ENCODE data around the gene PDIA6. TPM values are rescaled to one million over a fixed set of nuclear protein-coding genes. Genes with fewer than 3 reads are reported as not detected.

Gene PDIA6
- total RNA-seq, 5 donors from 2014 or later (not counting 1 experiment from before 2014, with no cell fraction given) = 32.6 to 72.3 (median 50.9) TPM

- no peaks in the 10 kb centered on the region for H3K4me1 ChIP-seq (ENCODE audit: control insufficient read depth in 1 of 2, extremely low read depth in 1 of 2, insufficient read depth in 2 of 2, low read length in 2 of 2)
- Mint-ChIP-seq H3K36me3 (no peaks in the 10 kb centered on the region), H3K4me3 (no peak overlapping the region), H3K4me1 (peaks cover 0 to 4% (median 0%) of the 10 kb centered on the region in 3 donors), H3K27ac (no peak overlapping the region), H3K27me3 (peaks cover 4% of the 10 kb centered on the region in 2 donors), H3K9me3 (no peaks in the 10 kb centered on the region)
- H3K27ac ChIP-seq (ENCODE audit: low read length) = no peak overlapping the region
- no peak for ATAC-seq (replicated peaks in 1 of 4)
- no peak for DNase-seq
- H3K36me3 ChIP-seq (ENCODE audit: control insufficient read depth in 2 of 2, extremely low read depth in 1 of 2, insufficient read depth in 1 of 2, low read length in 1 of 2) = no peaks in the 10 kb centered on the region
- peaks cover 0 to 25% of the 10 kb centered on the region in 2 experiments for H3K27me3 ChIP-seq (replicated peaks in 1 of 2; ENCODE audit: control insufficient read depth in 2 of 2, extremely low read depth in 1 of 2, insufficient read depth in 2 of 2, low read length in 1 of 2)
- ChIA-PET POLR2A (no interaction called here), CTCF (interaction anchor here in 1 of 2 donors (0.7 kb wide), 1 partner anchor 457 kb away, joined by 5 read pairs; no protein-coding TSS in a partner anchor)
- no peak overlapping the region for H3K4me3 ChIP-seq (ENCODE audit: control insufficient read depth in 1 of 2, extremely low read depth in 1 of 2, low read length in 1 of 2)
- 72% methylated on average over 6 of the region's 9 CpGs for WGBS (ENCODE audit: insufficient coverage)
- no peaks in the 10 kb centered on the region for H3K9me3 ChIP-seq
Measured at GRCh38 chr2:10761591-10761990, 51.0 kb downstream of the PDIA6 start.

- no peaks in the 10 kb centered on the region for H3K36me3 Mint-ChIP-seq
- peaks cover 0 to 4% (median 0%) of the 10 kb centered on the region in 3 donors for H3K4me1 Mint-ChIP-seq
- H3K9me3 Mint-ChIP-seq = no peaks in the 10 kb centered on the region
- Histone ChIP-seq H3K4me1 (ENCODE audit: control insufficient read depth in 1 of 2, extremely low read depth in 1 of 2, insufficient read depth in 2 of 2, low read length in 2 of 2) (no peaks in the 10 kb centered on the region), H3K36me3 (ENCODE audit: control insufficient read depth in 2 of 2, extremely low read depth in 1 of 2, insufficient read depth in 1 of 2, low read length in 1 of 2) (no peaks in the 10 kb centered on the region), H3K27ac (ENCODE audit: low read length) (no peak overlapping the region), H3K4me3 (ENCODE audit: control insufficient read depth in 1 of 2, extremely low read depth in 1 of 2, low read length in 1 of 2) (no peak overlapping the region), H3K9me3 (no peaks in the 10 kb centered on the region), H3K27me3 (replicated peaks in 1 of 2; ENCODE audit: control insufficient read depth in 2 of 2, extremely low read depth in 1 of 2, insufficient read depth in 2 of 2, low read length in 1 of 2) (peaks cover 0 to 24% of the 10 kb centered on the region in 2 experiments)
- no peak overlapping the region for H3K27ac Mint-ChIP-seq
- DNase-seq (no peak), ATAC-seq (replicated peaks in 1 of 4) (no peak)
- WGBS (ENCODE audit: insufficient coverage) = 86% methylated on average over 12 of the region's 13 CpGs
- no peak overlapping the region for H3K4me3 Mint-ChIP-seq
- POLR2A ChIA-PET = no interaction called here
- CTCF ChIA-PET = no interaction called here
- H3K27me3 Mint-ChIP-seq = peaks cover 4% of the 10 kb centered on the region in 2 donors
Measured at GRCh38 chr2:10760794-10761504, 51.6 kb downstream of the PDIA6 start.

- Histone ChIP-seq H3K27me3 (replicated peaks in 1 of 2; ENCODE audit: control insufficient read depth in 2 of 2, extremely low read depth in 1 of 2, insufficient read depth in 2 of 2, low read length in 1 of 2) (peaks cover 0 to 27% of the 10 kb centered on the region in 2 experiments), H3K36me3 (ENCODE audit: control insufficient read depth in 2 of 2, extremely low read depth in 1 of 2, insufficient read depth in 1 of 2, low read length in 1 of 2) (no peaks in the 10 kb centered on the region), H3K4me1 (ENCODE audit: control insufficient read depth in 1 of 2, extremely low read depth in 1 of 2, insufficient read depth in 2 of 2, low read length in 2 of 2) (no peaks in the 10 kb centered on the region), H3K9me3 (no peaks in the 10 kb centered on the region), H3K4me3 (ENCODE audit: control insufficient read depth in 1 of 2, extremely low read depth in 1 of 2, low read length in 1 of 2) (no peak overlapping the region), H3K27ac (ENCODE audit: low read length) (no peak overlapping the region)
- ATAC-seq (replicated peaks in 1 of 4) (no peak), DNase-seq (no peak)
- H3K9me3 Mint-ChIP-seq = no peaks in the 10 kb centered on the region
- H3K36me3 Mint-ChIP-seq = no peaks in the 10 kb centered on the region
- H3K27me3 Mint-ChIP-seq = peaks cover 4 to 7% of the 10 kb centered on the region in 2 donors
- no peak overlapping the region for H3K27ac Mint-ChIP-seq
- H3K4me1 Mint-ChIP-seq = peaks cover 0 to 4% (median 0%) of the 10 kb centered on the region in 3 donors
- CTCF ChIA-PET = no interaction called here
- POLR2A ChIA-PET = no interaction called here
- 93% methylated on average over 11 of the region's 11 CpGs for WGBS (ENCODE audit: insufficient coverage)
- H3K4me3 Mint-ChIP-seq = no peak overlapping the region
Measured at GRCh38 chr2:10759151-10759714, 53.4 kb downstream of the PDIA6 start.

- ChIA-PET CTCF (no interaction called here), POLR2A (interaction anchor here in 1 of 2 donors (0.6 kb wide), 1 partner anchor 72 kb away, joined by 5 read pairs; no protein-coding TSS in a partner anchor)
- no peak overlapping the region for H3K4me3 ChIP-seq (ENCODE audit: control insufficient read depth in 1 of 2, extremely low read depth in 1 of 2, low read length in 1 of 2)
- ATAC-seq (replicated peaks in 1 of 4) (no peak), DNase-seq (no peak)
- peaks cover 0 to 16% of the 10 kb centered on the region in 2 experiments for H3K27me3 ChIP-seq (replicated peaks in 1 of 2; ENCODE audit: control insufficient read depth in 2 of 2, extremely low read depth in 1 of 2, insufficient read depth in 2 of 2, low read length in 1 of 2)
- H3K36me3 ChIP-seq (ENCODE audit: control insufficient read depth in 2 of 2, extremely low read depth in 1 of 2, insufficient read depth in 1 of 2, low read length in 1 of 2) = no peaks in the 10 kb centered on the region
- H3K27ac Mint-ChIP-seq = no peak overlapping the region
- H3K4me3 Mint-ChIP-seq = no peak overlapping the region
- no peaks in the 10 kb centered on the region for H3K9me3 Mint-ChIP-seq
- 100% methylated on average over 1 of the region's 6 CpGs for WGBS (ENCODE audit: insufficient coverage)
- H3K9me3 ChIP-seq = no peaks in the 10 kb centered on the region
- no peaks in the 10 kb centered on the region for H3K4me1 ChIP-seq (ENCODE audit: control insufficient read depth in 1 of 2, extremely low read depth in 1 of 2, insufficient read depth in 2 of 2, low read length in 2 of 2)
- H3K27me3 Mint-ChIP-seq = peaks cover 0 to 3% of the 10 kb centered on the region in 2 donors
- no peaks in the 10 kb centered on the region for H3K36me3 Mint-ChIP-seq
- no peaks in the 10 kb centered on the region for H3K4me1 Mint-ChIP-seq
- no peak overlapping the region for H3K27ac ChIP-seq (ENCODE audit: low read length)
Measured at GRCh38 chr2:10757814-10758286, 54.7 kb downstream of the PDIA6 start.

- no peaks in the 10 kb centered on the region for H3K36me3 Mint-ChIP-seq
- no peaks in the 10 kb centered on the region for H3K36me3 ChIP-seq (ENCODE audit: control insufficient read depth in 2 of 2, extremely low read depth in 1 of 2, insufficient read depth in 1 of 2, low read length in 1 of 2)
- H3K27ac ChIP-seq (ENCODE audit: low read length) = no peak overlapping the region
- ChIA-PET POLR2A (no interaction called here), CTCF (no interaction called here)
- DNase-seq = no peak
- H3K27me3 Mint-ChIP-seq = peaks cover 0 to 3% of the 10 kb centered on the region in 2 donors
- no peak overlapping the region for H3K27ac Mint-ChIP-seq
- peaks cover 0 to 11% of the 10 kb centered on the region in 2 experiments for H3K27me3 ChIP-seq (replicated peaks in 1 of 2; ENCODE audit: control insufficient read depth in 2 of 2, extremely low read depth in 1 of 2, insufficient read depth in 2 of 2, low read length in 1 of 2)
- H3K4me3 ChIP-seq (ENCODE audit: control insufficient read depth in 1 of 2, extremely low read depth in 1 of 2, low read length in 1 of 2) = no peak overlapping the region
- H3K9me3 ChIP-seq = no peaks in the 10 kb centered on the region
- H3K4me3 Mint-ChIP-seq = no peak overlapping the region
- no peaks in the 10 kb centered on the region for H3K9me3 Mint-ChIP-seq
- no peaks in the 10 kb centered on the region for H3K4me1 Mint-ChIP-seq
- ATAC-seq (replicated peaks in 1 of 4) = no peak
- 69% methylated on average over 7 of the region's 7 CpGs for WGBS (ENCODE audit: insufficient coverage)
- H3K4me1 ChIP-seq (ENCODE audit: control insufficient read depth in 1 of 2, extremely low read depth in 1 of 2, insufficient read depth in 2 of 2, low read length in 2 of 2) = no peaks in the 10 kb centered on the region
Measured at GRCh38 chr2:10755621-10756020, 57.0 kb downstream of the PDIA6 start.

- POLR2A ChIA-PET = no interaction called here
- Mint-ChIP-seq H3K36me3 (no peaks in the 10 kb centered on the region), H3K27ac (no peak overlapping the region), H3K4me3 (no peak overlapping the region), H3K27me3 (peaks cover 0 to 3% of the 10 kb centered on the region in 2 donors), H3K4me1 (no peaks in the 10 kb centered on the region), H3K9me3 (no peaks in the 10 kb centered on the region)
- H3K27me3 ChIP-seq (replicated peaks in 1 of 2; ENCODE audit: control insufficient read depth in 2 of 2, extremely low read depth in 1 of 2, insufficient read depth in 2 of 2, low read length in 1 of 2) = peaks cover 0 to 11% of the 10 kb centered on the region in 2 experiments
- 83% methylated on average over 3 of the region's 8 CpGs for WGBS (ENCODE audit: insufficient coverage)
- CTCF ChIA-PET = no interaction called here
- H3K36me3 ChIP-seq (ENCODE audit: control insufficient read depth in 2 of 2, extremely low read depth in 1 of 2, insufficient read depth in 1 of 2, low read length in 1 of 2) = no peaks in the 10 kb centered on the region
- H3K4me3 ChIP-seq (ENCODE audit: control insufficient read depth in 1 of 2, extremely low read depth in 1 of 2, low read length in 1 of 2) = no peak overlapping the region
- DNase-seq (no peak), ATAC-seq (replicated peaks in 1 of 4) (no peak)
- H3K9me3 ChIP-seq = no peaks in the 10 kb centered on the region
- no peak overlapping the region for H3K27ac ChIP-seq (ENCODE audit: low read length)
- no peaks in the 10 kb centered on the region for H3K4me1 ChIP-seq (ENCODE audit: control insufficient read depth in 1 of 2, extremely low read depth in 1 of 2, insufficient read depth in 2 of 2, low read length in 2 of 2)
Measured at GRCh38 chr2:10753876-10754275, 58.7 kb downstream of the PDIA6 start.

Measured in T-cell (primary cell).